MM.1S (cell line): ENCODE measurements around the gene NFIX.

Experiments used
- DNase-seq: peaks from one replicate; pipeline ENCODE4 v3.0.0-alpha.2; 2015
- H2AFZ ChIP-seq: fragments of 300-600 bp; sonication (generic); 2 replicates; pipeline ENCODE4 v1.6.0; 2016; ENCODE audit warnings: antibody characterized with exemption, low read length
- H3F3A ChIP-seq: fragments of 300-600 bp; sonication (generic); 2 replicates; pipeline ENCODE4 v1.6.1; 2016; ENCODE audit warnings: mild to moderate bottlenecking, antibody characterized with exemption, low read length, moderate library complexity, mixed read lengths; ENCODE audit not compliant: insufficient read depth
- H3K27ac ChIP-seq: fragments of 300-600 bp; sonication (generic); 2 replicates; pipeline ENCODE4 v1.5.1; 2016; ENCODE audit warnings: mild to moderate bottlenecking, low read length
- H3K27me3 ChIP-seq: fragments of 300-600 bp; sonication (generic); replicated peaks from 2 replicates; pipeline ENCODE4 v1.6.0; 2016; ENCODE audit warnings: low read length; ENCODE audit not compliant: insufficient read depth
- H3K36me3 ChIP-seq: fragments of 300-600 bp; sonication (generic); replicated peaks from 2 replicates; pipeline ENCODE4 v1.6.1; 2016; ENCODE audit warnings: mild to moderate bottlenecking, low read length, mixed read lengths; ENCODE audit not compliant: insufficient read depth
- H3K4me1 ChIP-seq: fragments of 300-600 bp; sonication (generic); 2 replicates; pipeline ENCODE4 v1.6.1; 2016; ENCODE audit warnings: low read length, mixed read lengths
- H3K4me2 ChIP-seq: fragments of 300-600 bp; sonication (generic); 2 replicates; pipeline ENCODE4 v1.6.0; 2016; ENCODE audit warnings: low read depth, low read length
- H3K4me3 ChIP-seq: fragments of 300-600 bp; sonication (generic); 2 replicates; pipeline ENCODE4 v1.5.1; 2016; ENCODE audit warnings: low read length, mixed read lengths
- H3K79me2 ChIP-seq: fragments of 300-600 bp; sonication (generic); 2 replicates; pipeline ENCODE4 v1.6.1; 2016; ENCODE audit warnings: mixed run types, low read length, mixed read lengths
- H3K9ac ChIP-seq: fragments of 300-600 bp; sonication (generic); 2 replicates; pipeline ENCODE4 v1.6.1; 2016; ENCODE audit warnings: low read length, mixed read lengths
- H3K9me2 ChIP-seq: fragments of 300-600 bp; sonication (generic); replicated peaks from 2 replicates; pipeline ENCODE4 v1.6.1; 2016; ENCODE audit warnings: mild to moderate bottlenecking, low read length, mixed read lengths; ENCODE audit not compliant: insufficient read depth
- H3K9me3 ChIP-seq: fragments of 300-600 bp; sonication (generic); replicated peaks from 2 replicates; pipeline ENCODE4 v1.6.1; 2016; ENCODE audit warnings: mild to moderate bottlenecking, low read length, mixed read lengths; ENCODE audit not compliant: insufficient read depth
- H4K20me1 ChIP-seq: fragments of 300-600 bp; sonication (generic); 2 replicates; pipeline ENCODE4 v1.6.1; 2016; ENCODE audit warnings: mild to moderate bottlenecking, low read length, moderate library complexity, mixed read lengths; ENCODE audit not compliant: insufficient read depth
- CTCF ChIP-seq: fragments of 300-600 bp; sonication (generic); IDR thresholded peaks from 2 replicates; pipeline ENCODE4 v1.5.1; 2016; ENCODE audit warnings: antibody characterized with exemption, low read length, mixed read lengths
- EZH2 ChIP-seq: fragments of 300-600 bp; sonication (generic); optimal IDR thresholded peaks from 2 replicates; pipeline ENCODE3; 2017; ENCODE audit warnings: low read depth, mild to moderate bottlenecking, antibody characterized with exemption, low read length, mixed read lengths
- EZH2phosphoT487 ChIP-seq: fragments of 300-600 bp; sonication (generic); IDR thresholded peaks from 2 replicates; pipeline ENCODE4 v1.6.1; 2018; ENCODE audit warnings: antibody characterized with exemption, low read length

The NFIX gene

GRCh38 chr19:13066933-13067807 lies 71.9 kb downstream of the NFIX start:
- no peaks in the 10 kb centered on the region for H3K9me2 ChIP-seq
- TF ChIP-seq CTCF, result no peak
- no peak for TF ChIP-seq EZH2
- TF ChIP-seq EZH2phosphoT487, result no peak
- no peak for DNase-seq
- no peaks in the 10 kb centered on the region for H3F3A ChIP-seq
- peaks cover 44% of the 10 kb centered on the region for H3K27me3 ChIP-seq
- no peak overlapping the region for H3K4me2 ChIP-seq
- H4K20me1 ChIP-seq, result no peaks in the 10 kb centered on the region
- H3K79me2 ChIP-seq, result no peaks in the 10 kb centered on the region
- no peak overlapping the region for H2AFZ ChIP-seq
- no peaks in the 10 kb centered on the region for H3K4me1 ChIP-seq
- no peak overlapping the region for H3K27ac ChIP-seq
- no peak overlapping the region for H3K9ac ChIP-seq
- no peak overlapping the region for H3K4me3 ChIP-seq
- H3K9me3 ChIP-seq, result no peaks in the 10 kb centered on the region
- no peaks in the 10 kb centered on the region for H3K36me3 ChIP-seq

GRCh38 chr19:13068085-13068846 lies 73.0 kb downstream of the NFIX start:
- H3F3A ChIP-seq, result no peaks in the 10 kb centered on the region
- no peak overlapping the region for H3K4me3 ChIP-seq
- peaks cover 40% of the 10 kb centered on the region for H3K27me3 ChIP-seq
- no peaks in the 10 kb centered on the region for H3K9me2 ChIP-seq
- no peak overlapping the region for H3K9ac ChIP-seq
- no peaks in the 10 kb centered on the region for H3K36me3 ChIP-seq
- H2AFZ ChIP-seq, result no peak overlapping the region
- no peak for TF ChIP-seq EZH2phosphoT487
- H3K79me2 ChIP-seq, result no peaks in the 10 kb centered on the region
- H3K4me2 ChIP-seq, result no peak overlapping the region
- no peak for DNase-seq
- H4K20me1 ChIP-seq, result no peaks in the 10 kb centered on the region
- H3K27ac ChIP-seq, result no peak overlapping the region
- no peaks in the 10 kb centered on the region for H3K4me1 ChIP-seq
- no peaks in the 10 kb centered on the region for H3K9me3 ChIP-seq

- Histone ChIP-seq H2AFZ (no peak overlapping the region), H3K79me2 (no peaks in the 10 kb centered on the region), H3K9me3 (no peaks in the 10 kb centered on the region), H3K9me2 (no peaks in the 10 kb centered on the region), H3K27ac (no peak overlapping the region), H3K4me1 (no peaks in the 10 kb centered on the region), H3F3A (no peaks in the 10 kb centered on the region), H4K20me1 (no peaks in the 10 kb centered on the region), H3K4me2 (no peak overlapping the region), H3K27me3 (peaks cover 45% of the 10 kb centered on the region), H3K36me3 (no peaks in the 10 kb centered on the region), H3K4me3 (no peak overlapping the region), H3K9ac (no peak overlapping the region)
- no peak for TF ChIP-seq EZH2
- TF ChIP-seq EZH2phosphoT487, result no peak
- no peak for TF ChIP-seq CTCF
- DNase-seq, result no peak
Measured at GRCh38 chr19:13069415-13070359, 74.4 kb downstream of the NFIX start.
